Kidney (tissue), 14 donors: ENCODE measurements around the gene TRA2B. TPM values are rescaled to one million over a fixed set of nuclear protein-coding genes. Genes with fewer than 3 reads are reported as not detected.

Experiments used
- DNase-seq, 5 donors: peaks; one replicate each; pipeline ENCODE4 v3.0.0-alpha.2; 2013 to 2020
- FAIRE-seq: peaks from 2 replicates; lab custom pipeline; 2012; peaks lifted over from hg19 to GRCh38; lab: Jason Lieb, UNC
- H3K27ac ChIP-seq, 2 donors: one replicate each; pipeline ENCODE4 v1.7.0; 2013; ENCODE audit warnings: low read depth in 2 of 2, low read length in 2 of 2, inconsistent platforms in 1 of 2
- H3K27me3 ChIP-seq: one replicate; pipeline ENCODE4 v1.7.1; 2013; ENCODE audit warnings: low read length, inconsistent platforms; ENCODE audit not compliant: control insufficient read depth, insufficient read depth
- H3K36me3 ChIP-seq, 3 donors: one replicate each; pipeline versions ENCODE4 v1.7.0 to v1.7.1; 2013; ENCODE audit warnings: low read length in 3 of 3, control low read depth in 1 of 3, inconsistent platforms in 1 of 3; ENCODE audit not compliant: insufficient read depth in 3 of 3, control insufficient read depth in 2 of 3
- H3K4me1 ChIP-seq, 3 donors: one replicate each; pipeline versions ENCODE4 v1.7.0 to v1.7.1; 2013; ENCODE audit warnings: low read length in 3 of 3, inconsistent platforms in 1 of 3, low read depth in 1 of 3; ENCODE audit not compliant: control insufficient read depth in 2 of 3, insufficient read depth in 2 of 3
- H3K4me3 ChIP-seq, 3 donors: one replicate each; pipeline versions ENCODE4 v1.7.0 to v1.8.1; 2013; ENCODE audit warnings: low read length in 3 of 3, control low read depth in 1 of 3, inconsistent platforms in 1 of 3
- H3K9ac ChIP-seq, 3 donors: one replicate each; pipeline versions ENCODE4 v1.7.0 to v1.7.1; 2013; ENCODE audit warnings: low read length in 3 of 3, control low read depth in 1 of 3, inconsistent platforms in 1 of 3
- H3K9me3 ChIP-seq, 3 donors: one replicate each; pipeline versions ENCODE4 v1.7.0 to v1.7.1; 2013; ENCODE audit warnings: low read length in 3 of 3, control low read depth in 1 of 3, inconsistent platforms in 1 of 3; ENCODE audit not compliant: control insufficient read depth in 2 of 3, insufficient read depth in 1 of 3
- CTCF ChIP-seq: IDR thresholded peaks from 3 replicates; pipeline ENCODE4 v1.5.1; 2012; ENCODE audit warnings: mild to moderate bottlenecking, moderate library complexity, borderline replicate concordance; ENCODE audit not compliant: insufficient read depth; ENCODE audit errors: extremely low read depth
- intact Hi-C: fragments of 100-400 bp; cut with DNase I; formaldehyde crosslinking; loops from one replicate; pipeline ENCODE4 v1.11.1; 2022
- polyA plus RNA-seq: library from polyadenylated mRNA; stranded (reverse); fragments of 350-450 nt; fragmentation: Illumina TruSeq; extraction: RNeasy Lipid Tissue Mini Kit (QIAGEN cat#74804); gene quantifications from one replicate; pipeline ENCODE4 v1.2.3, GENCODE V29; 2014; ENCODE audit warnings: low read depth, low replicate concordance; ENCODE audit not compliant: insufficient read depth
- total RNA-seq: library from RNA; stranded (reverse); fragmentation: NEBNext Ultra II Directional; extraction: Animal tissue kit (Norgen Biotek cat#: 25700); gene quantifications from one replicate; pipeline ENCODE4 v1.2.1, GENCODE V29; 2021
- donor health status: control.
- donor health status: control.
- donor health status: control.
- donor health status: control.
- donor health status: control.
- donor health status: DM: yes; HTN: yes; CAD: no.
- donor health status: Normal renal cell carcinoma (clear cell type).

Gene TRA2B
- total and polyA plus RNA-seq, 2 donors from 2014 or later = 66.8 to 109 TPM

- Histone ChIP-seq H3K36me3 (no peaks in the 10 kb centered on the region), H3K27ac (no peak overlapping the region), H3K9ac (no peak overlapping the region), H3K4me1 (peaks cover 0 to 2% (median 0%) of the 10 kb centered on the region in 3 donors), H3K4me3 (no peak overlapping the region), H3K9me3 (no peaks in the 10 kb centered on the region), H3K27me3 (no peaks in the 10 kb centered on the region)
- DNase-seq (no peak), FAIRE-seq (no peak)
- TF ChIP-seq CTCF = no peak
- intact Hi-C loops = loop anchor here (5.0 to 10.0 kb wide), 2 partner anchors 563 to 635 kb away; partner anchors contain the start of genes AHSG and CRYGS
Observed at GRCh38 chr3:185979721-185980121, 41.9 kb upstream of the TRA2B start.

GRCh38 chr3:185978516-185978915, 40.7 kb upstream of the TRA2B start:
- no peaks in the 10 kb centered on the region for H3K9me3 ChIP-seq
- no peak for TF ChIP-seq CTCF
- no peaks in the 10 kb centered on the region for H3K27me3 ChIP-seq
- no peak overlapping the region for H3K9ac ChIP-seq
- no peaks in the 10 kb centered on the region for H3K4me1 ChIP-seq
- intact Hi-C loops = loop anchor here (10.0 kb wide), 1 partner anchor 636 kb away; the partner anchor contains the start of gene AHSG
- no peak overlapping the region for H3K27ac ChIP-seq
- H3K4me3 ChIP-seq = no peak overlapping the region
- DNase-seq (no peak), FAIRE-seq (no peak)
- no peaks in the 10 kb centered on the region for H3K36me3 ChIP-seq

GRCh38 chr3:185977679-185978040, 39.8 kb upstream of the TRA2B start:
- H3K4me3 ChIP-seq = no peak overlapping the region
- H3K27ac ChIP-seq = no peak overlapping the region
- no peaks in the 10 kb centered on the region for H3K27me3 ChIP-seq
- intact Hi-C loops = loop anchor here (10.0 kb wide), 1 partner anchor 637 kb away; the partner anchor contains the start of gene AHSG
- H3K4me1 ChIP-seq = no peaks in the 10 kb centered on the region
- DNase-seq (no peak), FAIRE-seq (no peak)
- no peaks in the 10 kb centered on the region for H3K9me3 ChIP-seq
- no peak overlapping the region for H3K9ac ChIP-seq
- H3K36me3 ChIP-seq = no peaks in the 10 kb centered on the region
- TF ChIP-seq CTCF = no peak
